Calu3 (cell line): ENCODE data around the gene DNAJB5. TPM values are rescaled to one million over a fixed set of nuclear protein-coding genes. Genes with fewer than 3 reads are reported as not detected.

Experiments
- BruUV-seq: library from RNA; stranded (reverse); fragments of 400-500 nt; replicated peaks from 2 replicates; lab custom pipeline; 2021; lab: Mats Ljungman, UMichigan
- CTCF ChIA-PET: fragments of 300-600 bp; sonication (Branson Sonifier 250); formaldehyde crosslinking; loops from one replicate; lab custom pipeline; 2022; ENCODE audit warnings: antibody characterized with exemption; lab: Charles Lee
- DNase-seq: peaks from one replicate; pipeline ENCODE4 v3.0.0; 2022
- H3K27ac Mint-ChIP-seq: one replicate; pipeline ENCODE4 v1.8.0; 2022; ENCODE audit warnings: mixed read lengths; ENCODE audit not compliant: unreplicated experiment
- H3K27me3 Mint-ChIP-seq: one replicate; pipeline ENCODE4 v1.8.0; 2022; ENCODE audit warnings: mixed read lengths; ENCODE audit not compliant: unreplicated experiment
- H3K36me3 Mint-ChIP-seq: one replicate; pipeline ENCODE4 v1.8.0; 2022; ENCODE audit warnings: mild to moderate bottlenecking, moderate library complexity, mixed read lengths; ENCODE audit not compliant: insufficient read depth, unreplicated experiment
- H3K4me1 Mint-ChIP-seq: one replicate; pipeline ENCODE4 v1.8.0; 2022; ENCODE audit warnings: mild to moderate bottlenecking, low read depth, mixed read lengths; ENCODE audit not compliant: unreplicated experiment
- H3K4me3 Mint-ChIP-seq: one replicate; pipeline ENCODE4 v1.8.0; 2022; ENCODE audit warnings: mild to moderate bottlenecking, low read depth, moderate library complexity, mixed read lengths; ENCODE audit not compliant: unreplicated experiment
- H3K9me3 Mint-ChIP-seq: one replicate; pipeline ENCODE4 v1.8.0; 2022; ENCODE audit warnings: low read depth, mixed read lengths; ENCODE audit not compliant: unreplicated experiment
- CTCF ChIP-seq: fragments of 200-600 bp; IDR thresholded peaks from one replicate; pipeline ENCODE4 v1.8.0; 2022; ENCODE audit warnings: antibody characterized with exemption; ENCODE audit not compliant: unreplicated experiment
- intact Hi-C: fragments of 100-400 bp; cut with micrococcal nuclease; formaldehyde crosslinking; loops from one replicate; pipeline ENCODE4 v1.10.0; 2022; ENCODE audit not compliant: unreplicated experiment
- total RNA-seq: library from RNA; stranded (reverse); gene quantifications from 2 replicates; pipeline ENCODE4 v1.2.3, GENCODE V29; 2022

The DNAJB5 gene
- total RNA-seq, 1 experiment from 2014 or later = 3.1 TPM

GRCh38 chr9:34971146-34971811, 18.3 kb upstream of the DNAJB5 start:
- CTCF ChIA-PET = no interaction called here
- BruUV-seq = no TSS peak
- no peak for TF ChIP-seq CTCF

DNA sequence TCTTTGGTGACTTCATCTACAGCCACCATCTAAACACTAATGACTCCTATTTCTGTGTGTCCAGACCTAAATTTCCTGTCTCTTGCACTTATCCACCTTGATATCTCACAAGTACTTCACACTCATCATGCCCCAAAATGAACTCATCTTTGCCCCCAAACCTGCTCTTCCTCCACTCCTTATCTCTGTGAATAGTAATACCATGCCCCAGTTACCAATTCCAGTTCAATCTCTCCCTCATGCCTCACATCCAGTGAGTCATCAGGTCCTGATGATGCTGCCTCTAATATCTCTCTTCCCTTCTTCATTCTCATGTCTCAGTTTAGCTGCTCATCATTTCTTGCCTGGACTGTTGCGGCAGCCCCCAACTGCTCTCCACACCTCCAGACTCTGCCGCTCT, 14.9 kb upstream of the DNAJB5 start:
- no peaks in the 10 kb centered on the region for H3K36me3 Mint-ChIP-seq
- H3K9me3 Mint-ChIP-seq = no peaks in the 10 kb centered on the region
- no peak for TF ChIP-seq CTCF
- H3K4me3 Mint-ChIP-seq = no peak overlapping the region
- H3K27me3 Mint-ChIP-seq = peaks cover 93% of the 10 kb centered on the region
- no peak overlapping the region for H3K27ac Mint-ChIP-seq
- CTCF ChIA-PET = no interaction called here
- H3K4me1 Mint-ChIP-seq = no peaks in the 10 kb centered on the region
- DNase-seq = no peak
- no TSS peak for BruUV-seq
- intact Hi-C loops = no loop called here

More at GRCh38 chr9:34971146-34971811, 18.3 kb upstream of the DNAJB5 start:
- Mint-ChIP-seq H3K4me1 (no peaks in the 10 kb centered on the region), H3K36me3 (no peaks in the 10 kb centered on the region), H3K27ac (no peak overlapping the region), H3K9me3 (no peaks in the 10 kb centered on the region), H3K27me3 (peaks cover 73% of the 10 kb centered on the region), H3K4me3 (no peak overlapping the region)
- intact Hi-C loops = no loop called here
- no peak for DNase-seq

DNA sequence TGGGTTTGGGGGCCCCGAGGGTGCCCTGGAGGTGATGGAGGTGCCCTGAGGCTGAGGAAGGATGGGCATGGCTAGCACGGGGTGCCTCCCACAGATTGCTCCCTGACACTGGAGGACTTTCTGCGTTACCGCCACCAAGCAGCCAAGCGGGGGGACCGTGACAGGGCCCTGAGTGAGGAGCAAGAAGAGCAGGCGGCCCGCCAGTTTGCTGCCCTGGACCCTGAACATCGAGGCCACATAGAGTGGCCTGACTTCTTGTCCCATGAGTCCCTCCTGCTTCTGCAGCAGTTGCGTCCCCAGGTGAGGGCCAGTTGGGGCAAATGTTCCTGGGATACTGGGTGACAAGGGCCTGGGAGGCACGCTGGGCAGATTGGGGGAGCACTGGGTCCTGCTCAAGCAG, 13.1 kb upstream of the DNAJB5 start:
- peaks cover 90% of the 10 kb centered on the region for H3K27me3 Mint-ChIP-seq
- H3K4me1 Mint-ChIP-seq = no peaks in the 10 kb centered on the region
- intact Hi-C loops = no loop called here
- H3K36me3 Mint-ChIP-seq = no peaks in the 10 kb centered on the region
- no peak overlapping the region for H3K4me3 Mint-ChIP-seq
- CTCF ChIA-PET = no interaction called here
- TF ChIP-seq CTCF = no peak
- no TSS peak for BruUV-seq
- no peak overlapping the region for H3K27ac Mint-ChIP-seq
- DNase-seq = no peak
- no peaks in the 10 kb centered on the region for H3K9me3 Mint-ChIP-seq

- intact Hi-C loops = no loop called here
- CTCF ChIA-PET = no interaction called here
- Mint-ChIP-seq H3K9me3 (no peaks in the 10 kb centered on the region), H3K27ac (no peak overlapping the region), H3K4me3 (no peak overlapping the region), H3K27me3 (peaks cover 88% of the 10 kb centered on the region), H3K36me3 (no peaks in the 10 kb centered on the region), H3K4me1 (no peaks in the 10 kb centered on the region)
- TF ChIP-seq CTCF = no peak
- BruUV-seq = no TSS peak
- no peak for DNase-seq
Measured at GRCh38 chr9:34976992-34977391, 12.6 kb upstream of the DNAJB5 start.
